HG02623 (cell line): ENCODE data around the gene MARK1.

ENCODE experiments used
- ATAC-seq: cut with Tn5 transposase; IDR thresholded peaks from one replicate; pipeline ENCODE4 v1.9.1; 2021; ENCODE audit warnings: moderate library complexity; ENCODE audit not compliant: unreplicated experiment

Gene MARK1

GRCh38 chr1:220527908-220528678 is at the start of gene MARK1:
Gene MARK1 (plus strand): TSS chr1:220528136. CDS start chr1:220528823, 687 bp downstream.
- peak; percentile 48 for ATAC-seq

- ATAC-seq = no peak
Observed at GRCh38 chr1:220483700-220484099, 44.2 kb upstream of the MARK1 start.

DNA sequence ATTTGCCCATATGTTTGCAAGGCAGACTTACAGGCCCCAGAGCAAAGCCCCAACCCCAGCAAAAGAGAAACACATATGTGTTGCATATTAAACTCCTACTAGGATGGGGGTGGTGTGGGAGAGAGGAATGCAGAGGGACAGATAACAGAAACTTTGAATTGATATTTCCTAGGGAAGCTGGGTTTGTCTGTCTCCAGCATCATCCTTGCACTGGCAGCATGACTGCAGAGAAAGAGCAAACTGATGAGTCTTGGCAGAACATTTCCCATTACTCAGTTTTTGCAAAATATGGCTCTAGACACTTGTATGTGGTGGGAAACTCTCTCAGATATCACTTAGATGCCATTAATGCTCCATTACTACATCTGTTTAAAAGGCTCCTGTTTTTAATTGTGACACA is 43.8 kb upstream of the MARK1 start:
- ATAC-seq = no peak

DNA sequence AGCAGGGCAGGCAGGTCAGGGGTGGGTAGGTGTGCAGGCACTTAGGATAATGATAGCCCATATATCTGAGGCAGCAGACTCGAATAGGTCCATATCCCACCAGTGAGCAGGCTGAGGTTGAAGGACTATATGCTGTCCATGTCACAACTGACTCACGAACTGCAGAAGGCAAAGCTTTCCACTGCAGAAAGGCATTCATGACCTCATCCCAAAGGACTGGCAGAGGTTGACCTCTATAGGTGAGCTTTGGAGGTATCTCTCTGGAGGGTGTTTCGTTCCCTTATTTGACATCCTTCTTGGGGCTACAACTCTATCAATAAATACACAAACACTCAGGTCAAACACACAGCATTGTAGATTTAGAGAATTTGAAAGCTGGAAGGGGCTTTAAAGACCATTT is 42.8 kb upstream of the MARK1 start:
- no peak for ATAC-seq

DNA sequence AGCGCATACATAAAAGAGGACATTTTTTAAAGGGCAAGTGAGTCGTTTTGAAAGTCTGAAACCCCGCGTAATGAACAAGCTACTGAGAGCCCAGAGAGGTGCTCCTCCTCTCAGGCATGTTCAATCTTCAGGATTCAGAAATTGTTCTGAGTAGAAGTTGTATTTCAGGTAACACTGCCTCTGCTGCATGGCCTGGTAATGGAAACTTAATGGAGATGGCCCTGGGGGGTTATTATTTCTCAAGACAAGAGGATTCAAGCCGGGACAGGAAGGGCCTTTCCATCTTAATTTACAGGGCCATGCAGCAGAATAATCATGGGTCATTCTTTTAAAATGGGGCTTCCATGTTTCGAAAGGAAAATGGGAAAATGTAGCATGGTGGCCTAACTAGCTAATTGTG is 42.1 kb upstream of the MARK1 start:
- ATAC-seq = no peak

- ATAC-seq = no peak
Observed at GRCh38 chr1:220487297-220487820, 40.6 kb upstream of the MARK1 start.

DNA sequence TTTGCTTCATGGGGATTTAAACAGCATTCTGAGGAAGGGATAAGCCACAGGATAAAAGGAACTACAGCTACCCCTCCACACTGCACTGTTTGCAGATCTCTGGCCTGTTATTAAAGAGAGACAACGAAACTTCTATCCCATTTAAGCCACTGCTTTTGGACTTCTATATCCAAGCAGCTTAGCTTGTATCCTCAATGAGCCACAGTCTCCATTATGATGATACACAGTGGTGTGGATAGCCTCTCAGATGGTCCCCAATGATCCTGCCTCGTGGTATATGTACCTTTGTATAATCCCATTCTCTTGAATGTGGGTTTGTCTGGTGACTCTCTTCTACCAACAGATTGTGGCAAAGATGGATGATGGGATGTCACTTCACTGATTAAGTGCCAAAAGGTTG is 36.0 kb upstream of the MARK1 start:
- ATAC-seq = no peak

DNA sequence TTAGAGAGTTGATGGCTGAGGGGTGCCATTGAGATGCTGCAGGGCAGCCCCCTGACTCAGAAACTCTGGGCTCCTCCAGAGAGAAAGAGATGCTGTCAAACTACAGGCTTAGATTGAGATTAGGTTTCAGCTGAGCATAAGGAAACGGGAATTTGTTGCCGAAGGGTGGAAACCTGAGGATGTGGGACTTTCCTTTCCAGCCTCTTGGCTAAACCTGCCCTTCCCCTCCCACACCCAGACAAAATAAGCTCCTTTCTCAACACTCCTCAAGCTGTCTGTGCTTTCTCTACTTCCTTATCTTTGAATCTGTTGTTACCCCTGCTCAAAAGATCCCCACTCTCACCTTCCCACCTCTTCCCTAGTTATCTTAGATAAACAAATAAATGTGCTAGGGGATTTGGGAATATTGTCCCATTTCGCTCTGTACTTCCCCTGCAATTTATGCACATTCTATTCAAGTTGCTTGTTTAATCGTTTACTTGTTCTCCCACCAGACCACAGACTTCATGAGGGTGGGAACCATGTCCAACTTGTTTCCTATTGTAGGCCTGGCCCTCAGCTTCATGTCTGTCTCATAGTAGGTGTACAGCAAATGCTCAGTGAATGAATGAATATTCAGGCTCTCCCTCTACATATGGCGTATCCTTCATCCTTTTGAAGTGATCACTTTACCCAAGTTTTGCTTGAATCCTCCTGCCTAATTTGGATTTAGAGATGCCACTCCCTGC is 30.6 kb upstream of the MARK1 start:
- ATAC-seq = no peak

DNA sequence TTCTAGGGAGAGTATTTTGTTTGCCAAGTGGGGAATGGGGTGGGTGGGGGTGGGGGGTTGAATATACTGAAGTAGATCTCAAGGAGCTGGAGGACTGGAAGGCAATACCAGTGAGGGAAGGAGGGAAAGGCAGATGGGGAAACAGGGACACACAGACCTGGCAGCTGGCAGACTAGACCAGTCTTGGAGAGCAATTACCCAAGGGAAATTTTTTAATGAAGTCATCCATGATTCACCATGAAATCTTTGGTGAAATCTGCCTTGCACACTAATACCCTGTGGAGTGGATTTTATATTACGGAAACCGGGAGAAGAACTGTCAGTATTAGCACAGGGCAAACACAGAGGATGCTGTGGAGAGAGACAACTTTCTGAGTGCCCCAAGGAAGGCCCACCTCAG is 29.7 kb upstream of the MARK1 start:
- no peak for ATAC-seq

GRCh38 chr1:220500372-220500771 is 27.6 kb upstream of the MARK1 start:
- no peak for ATAC-seq

DNA sequence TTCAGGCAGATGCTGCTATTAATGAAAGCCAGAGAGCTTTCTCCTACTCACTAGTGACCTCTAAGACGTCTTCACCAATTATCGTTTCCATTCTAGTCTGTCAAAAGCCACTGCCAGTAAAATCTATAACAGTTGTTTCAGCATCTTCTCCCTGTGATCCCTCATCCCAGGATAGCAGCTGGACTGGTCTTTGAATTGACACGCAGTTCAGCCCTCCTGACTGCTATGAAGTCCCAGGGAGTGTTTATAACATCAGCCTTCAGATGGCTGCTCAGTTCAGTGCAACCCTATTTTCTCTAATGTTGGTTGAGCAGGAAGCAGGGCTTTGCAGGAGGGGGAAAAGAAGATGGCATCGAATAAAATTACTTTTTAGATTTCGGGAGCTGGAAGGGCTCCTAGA is 23.6 kb upstream of the MARK1 start:
- ATAC-seq = no peak

- ATAC-seq = no peak
Observed at GRCh38 chr1:220507085-220507484, 20.9 kb upstream of the MARK1 start.

DNA sequence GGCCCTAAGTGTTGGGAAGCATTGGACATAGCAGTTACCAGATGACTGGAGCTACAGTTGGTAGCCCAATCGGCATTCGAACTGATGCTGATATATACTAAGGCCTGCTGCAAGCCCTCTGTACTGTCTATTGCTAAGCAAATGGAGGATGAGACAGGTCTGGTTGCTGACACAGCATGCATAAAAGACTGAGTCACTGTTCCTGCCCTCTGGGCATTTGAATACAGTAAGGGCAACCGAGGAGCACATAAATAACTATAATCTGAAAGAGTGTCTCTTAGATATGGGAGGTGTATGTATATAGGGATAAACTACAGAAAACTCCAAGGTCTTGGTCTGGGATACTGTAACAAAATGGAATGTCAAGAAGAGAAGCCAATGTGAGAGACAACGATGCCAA is 16.8 kb upstream of the MARK1 start:
- ATAC-seq = no peak

- ATAC-seq = no peak
Observed at GRCh38 chr1:220511785-220512184, 16.2 kb upstream of the MARK1 start.

- ATAC-seq = no peak
Observed at GRCh38 chr1:220513834-220514233, 14.1 kb upstream of the MARK1 start.

GRCh38 chr1:220514256-220514655 is 13.7 kb upstream of the MARK1 start:
- ATAC-seq = no peak

GRCh38 chr1:220516014-220516721 is 11.8 kb upstream of the MARK1 start:
- ATAC-seq = no peak

- ATAC-seq = no peak
Observed at GRCh38 chr1:220516722-220517042, 11.3 kb upstream of the MARK1 start.

DNA sequence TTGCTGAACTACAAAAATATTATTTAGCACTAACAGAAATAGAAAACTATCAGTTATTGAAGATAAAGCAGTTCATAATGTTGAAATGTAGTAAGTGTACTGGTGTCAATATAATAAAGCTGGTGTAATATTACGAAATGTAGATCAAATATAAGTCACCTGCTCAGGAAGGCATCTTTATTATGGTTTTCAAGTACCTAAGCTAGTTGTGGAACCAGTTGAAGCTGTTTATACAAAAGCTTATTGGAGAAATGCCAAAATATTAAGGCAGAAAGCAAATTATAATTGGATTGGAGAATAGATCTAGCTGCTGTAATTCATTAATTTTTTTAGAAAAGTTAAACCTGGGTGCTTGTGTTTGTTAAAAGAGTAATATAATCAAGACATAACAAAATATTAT is 6.2 kb upstream of the MARK1 start:
- ATAC-seq = no peak

GRCh38 chr1:220526294-220526693 is 1.6 kb upstream of the MARK1 start:
- no peak for ATAC-seq

DNA sequence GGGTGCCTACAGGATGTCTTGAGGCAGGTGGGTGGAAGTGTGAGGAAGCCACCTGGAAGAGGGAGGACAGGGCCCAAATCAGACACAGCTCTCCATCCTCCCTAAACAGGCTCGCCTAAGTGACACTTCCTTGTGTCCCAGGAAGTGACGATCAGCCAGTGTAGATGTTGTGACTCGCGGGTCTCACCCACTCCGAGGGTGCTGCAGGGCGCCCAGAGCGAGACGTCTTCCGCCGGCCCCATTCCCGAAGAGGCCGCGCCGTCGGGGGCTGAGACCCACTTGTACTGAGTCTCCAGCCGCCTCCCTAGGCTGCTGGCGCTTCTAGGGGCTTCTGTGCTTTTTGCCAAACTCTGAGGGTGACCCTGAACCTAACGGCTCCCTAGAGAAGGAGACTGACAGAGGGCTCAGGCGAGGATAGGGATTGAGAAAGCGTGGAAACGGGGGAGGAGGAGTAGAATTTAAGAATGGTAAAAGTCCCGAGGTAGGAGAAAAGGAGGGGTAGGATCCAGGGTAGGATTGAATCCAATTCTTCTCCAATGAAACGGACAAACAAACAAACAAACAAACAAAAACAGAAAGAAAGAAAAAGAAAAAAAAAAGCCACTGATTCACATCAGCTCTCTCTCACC is 543 bp upstream of the MARK1 start:
- ATAC-seq = no peak
